NOMO-1 treated with dmso at 0.1 percent for 144 hours (cell line): ENCODE data around the gene NMD3.

ENCODE experiments used
- DNase-seq: peaks from one replicate; lab custom pipeline; 2025; ENCODE audit not compliant: unreplicated experiment; lab: John Stamatoyannopoulos, UW

NMD3 gene

DNA sequence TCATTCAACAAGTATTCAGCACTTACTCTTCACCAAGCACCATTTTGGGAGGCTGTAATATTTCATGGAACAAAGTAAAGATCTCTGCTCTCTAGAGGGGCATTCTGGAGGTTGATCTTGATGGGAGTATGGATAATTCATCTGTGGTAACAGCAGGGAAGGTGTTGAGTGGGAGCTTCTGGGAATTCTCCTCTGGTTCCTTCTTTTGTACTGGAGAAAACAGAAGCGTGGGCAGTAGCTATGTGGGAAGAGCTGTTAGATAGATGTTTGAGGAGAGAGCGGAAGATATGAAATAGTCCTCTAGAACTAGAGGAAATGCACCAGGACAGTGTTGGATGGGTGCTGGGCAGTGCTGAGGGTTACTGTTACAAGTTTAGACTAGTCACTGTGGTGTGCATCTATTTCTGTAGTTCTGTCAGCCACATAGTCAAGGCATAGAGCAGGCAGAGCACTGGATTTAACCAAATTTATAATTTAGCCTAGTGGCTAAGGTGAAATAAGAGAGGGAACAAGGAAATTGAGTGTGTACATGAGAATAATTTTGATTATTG lies 9.6 kb downstream of the NMD3 start:
- DNase-seq: no peak

DNA sequence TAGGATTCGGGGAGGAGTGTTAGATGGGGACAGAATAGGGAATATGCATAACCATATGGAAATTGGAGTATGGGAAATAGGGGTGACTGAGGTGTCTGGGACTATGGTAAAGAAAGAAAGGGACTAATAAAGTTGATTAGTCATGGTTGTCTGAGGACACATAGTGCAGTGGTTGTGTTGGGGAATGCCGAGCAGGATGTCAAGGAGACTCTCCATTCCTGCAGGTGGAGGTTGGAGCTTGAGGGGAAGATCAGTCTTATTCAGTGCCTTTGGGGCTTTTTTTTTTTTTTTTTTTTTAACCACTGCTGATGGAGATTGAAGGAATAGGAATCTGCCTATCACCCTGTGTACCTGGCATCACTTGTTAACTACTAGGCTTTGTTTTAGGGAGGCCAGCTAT lies 10.8 kb downstream of the NMD3 start:
- no peak for DNase-seq

DNA sequence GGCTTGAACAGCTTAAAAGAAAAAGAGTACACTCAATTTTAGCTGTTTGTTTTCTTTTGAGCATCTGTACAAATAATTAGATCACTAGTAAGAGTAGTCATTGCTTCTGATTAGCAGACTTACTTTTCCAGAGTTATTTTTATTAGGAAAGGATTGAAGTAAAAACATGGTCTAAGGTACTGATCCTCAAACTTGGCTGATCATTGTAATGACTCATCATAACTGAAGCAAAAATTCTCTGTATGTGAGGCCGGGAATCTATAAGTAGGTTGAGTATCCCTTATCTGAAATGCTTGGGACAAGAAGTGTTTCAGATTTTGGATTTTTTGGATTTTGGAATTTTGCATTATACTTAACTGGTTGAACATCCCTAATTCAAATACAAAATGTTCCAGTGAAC lies 12.4 kb downstream of the NMD3 start:
- DNase-seq: no peak

DNA sequence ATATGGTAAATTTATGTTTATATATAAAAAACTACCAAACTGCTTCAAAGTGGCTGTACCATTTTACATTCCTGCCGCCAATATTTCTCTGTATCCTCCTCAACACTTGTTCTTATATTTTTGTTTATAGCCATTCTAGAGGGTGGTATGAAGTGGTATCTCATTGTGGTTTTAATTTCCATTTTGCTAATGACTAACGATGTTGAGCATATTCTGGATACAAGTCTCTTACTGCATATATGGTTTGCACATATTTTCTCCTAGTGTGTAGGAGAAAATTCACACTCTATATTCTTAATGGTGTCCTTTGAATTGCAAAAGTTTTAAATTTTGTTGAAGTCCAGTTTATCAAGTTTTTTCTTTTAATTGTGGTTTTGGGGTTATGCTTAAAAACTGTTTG lies 15.1 kb downstream of the NMD3 start:
- no peak for DNase-seq

DNA sequence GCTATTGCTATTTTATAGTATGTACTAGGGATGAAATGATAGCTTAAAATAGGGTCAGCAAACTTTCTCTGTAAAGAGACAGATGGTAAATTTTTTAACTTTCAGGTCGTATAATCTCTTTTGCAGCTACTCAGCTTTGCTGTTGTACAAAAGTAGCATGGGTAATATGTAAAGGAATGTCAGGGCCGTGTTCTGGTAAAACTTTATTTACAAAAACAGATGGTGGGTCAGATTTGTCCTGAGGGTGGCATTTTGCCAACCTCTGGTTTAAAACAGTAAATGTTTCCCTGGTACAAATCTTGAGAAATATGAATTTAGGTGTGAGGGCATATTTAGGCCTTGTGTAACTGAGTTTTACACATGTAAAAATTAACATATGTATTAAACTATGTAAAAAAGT lies 18.6 kb downstream of the NMD3 start:
- no peak for DNase-seq

DNA sequence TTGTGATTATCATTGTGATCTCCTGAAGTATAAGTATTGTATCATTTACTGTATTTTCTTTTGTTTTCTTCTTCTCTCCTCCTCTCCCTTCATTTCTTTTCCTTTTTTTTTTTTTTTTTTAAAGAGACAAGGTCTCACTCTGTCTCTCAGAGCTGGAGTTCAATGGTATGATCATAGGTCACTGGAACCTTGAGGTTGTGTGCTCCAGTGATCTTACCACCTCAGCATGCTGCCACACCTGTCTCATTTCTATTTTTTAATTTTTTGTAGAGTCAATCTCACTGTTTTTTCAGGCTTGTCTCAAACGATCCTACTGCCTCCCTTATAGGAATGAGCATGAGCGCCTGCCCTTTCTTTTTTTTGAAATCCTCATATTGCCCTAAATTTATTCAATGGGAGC lies 23.4 kb downstream of the NMD3 start:
- no peak for DNase-seq

DNA sequence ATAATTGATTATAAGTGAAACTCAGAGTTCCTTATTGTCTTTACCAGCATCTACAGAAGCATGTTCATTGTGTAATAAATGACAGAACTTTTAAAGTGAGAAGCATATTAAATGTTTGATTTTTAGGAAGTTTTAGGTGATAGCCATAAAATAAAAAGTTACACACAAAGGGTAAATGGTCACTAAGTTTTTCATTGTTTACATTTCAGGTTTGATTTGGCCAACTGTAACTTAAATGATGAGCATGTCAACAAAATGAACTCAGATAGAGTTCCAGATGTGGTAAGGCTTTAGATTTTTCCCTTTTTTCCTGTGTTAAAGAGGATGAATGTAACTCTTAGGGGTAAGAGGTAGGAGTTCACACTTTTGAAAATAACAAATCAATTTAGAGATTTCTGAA lies 25.9 kb downstream of the NMD3 start:
- no peak for DNase-seq

DNA sequence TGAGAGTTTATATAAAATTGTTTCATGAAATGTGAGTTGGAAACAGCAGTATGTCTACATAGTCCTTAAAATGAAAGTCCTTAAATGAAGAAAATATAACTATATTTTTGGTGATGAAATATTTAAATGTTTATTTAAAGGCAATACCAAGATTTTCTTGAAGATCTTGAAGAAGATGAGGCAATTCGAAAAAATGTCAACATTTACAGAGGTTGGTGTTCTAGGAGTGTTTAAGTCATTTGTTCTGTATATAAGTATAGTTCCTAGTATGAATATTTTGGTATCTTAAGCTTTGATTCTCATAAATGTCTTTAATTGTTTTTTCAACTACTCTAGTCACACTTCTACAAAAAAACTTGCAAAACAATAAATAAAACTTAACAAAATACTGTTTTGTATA lies 29.0 kb downstream of the NMD3 start:
- DNase-seq: no peak

DNA sequence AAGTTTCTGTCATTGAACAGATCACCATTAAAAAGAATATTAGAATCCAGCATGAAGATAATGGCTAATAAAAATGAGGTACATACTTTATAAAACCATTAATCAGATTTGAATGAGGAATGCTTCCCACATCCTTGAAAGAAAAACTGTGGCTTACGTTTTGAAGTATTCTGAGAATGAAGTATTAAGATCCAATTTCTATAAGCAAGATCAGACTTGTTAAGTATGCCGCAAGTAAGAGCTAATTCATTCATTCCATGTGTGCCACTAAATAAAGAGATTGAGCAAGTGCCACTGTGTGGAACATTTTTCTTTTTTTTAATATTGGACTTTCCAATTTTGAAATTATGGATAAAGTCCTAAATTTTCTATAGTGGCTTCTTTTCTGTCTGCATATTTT lies 30.6 kb downstream of the NMD3 start:
- DNase-seq: no peak

DNA sequence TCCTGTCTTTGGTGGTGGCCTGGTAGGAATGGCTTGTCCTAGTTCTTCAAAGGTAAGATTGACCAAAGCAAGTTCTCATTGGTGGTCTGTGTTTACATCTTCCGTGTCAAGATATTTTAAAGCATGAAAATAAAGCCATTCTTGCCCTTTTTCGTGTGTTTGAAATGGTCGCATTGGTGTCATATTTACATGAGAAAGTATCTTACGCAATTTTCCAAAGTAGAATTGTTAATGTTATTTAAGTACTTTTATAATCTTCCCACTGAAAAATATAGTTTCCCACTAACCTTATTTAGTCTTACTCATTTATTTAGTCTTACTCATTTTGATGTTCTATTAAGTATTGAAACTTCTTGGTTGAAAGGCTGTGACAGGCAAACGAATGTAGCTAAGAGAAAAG lies 31.0 kb downstream of the NMD3 start:
- no peak for DNase-seq

DNA sequence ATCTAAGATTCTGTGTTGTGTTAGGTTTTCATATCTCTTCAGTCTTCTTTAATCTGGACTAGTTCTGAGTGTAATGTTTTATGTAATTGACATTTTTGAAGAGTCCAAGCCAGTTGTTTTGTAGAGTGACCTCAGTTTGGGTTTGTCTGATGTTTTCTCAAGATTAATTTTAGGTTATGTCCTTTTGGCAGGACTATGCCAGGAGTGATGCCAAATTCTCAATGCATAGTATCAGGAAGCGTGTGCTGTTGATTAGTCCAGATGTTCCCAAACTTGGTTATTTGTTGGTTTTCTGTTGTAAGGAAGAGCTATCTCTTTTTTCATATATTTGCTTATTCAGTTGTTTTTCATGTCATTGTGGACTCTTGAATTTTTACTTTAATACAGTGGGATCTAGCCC lies 32.6 kb downstream of the NMD3 start:
- no peak for DNase-seq

DNA sequence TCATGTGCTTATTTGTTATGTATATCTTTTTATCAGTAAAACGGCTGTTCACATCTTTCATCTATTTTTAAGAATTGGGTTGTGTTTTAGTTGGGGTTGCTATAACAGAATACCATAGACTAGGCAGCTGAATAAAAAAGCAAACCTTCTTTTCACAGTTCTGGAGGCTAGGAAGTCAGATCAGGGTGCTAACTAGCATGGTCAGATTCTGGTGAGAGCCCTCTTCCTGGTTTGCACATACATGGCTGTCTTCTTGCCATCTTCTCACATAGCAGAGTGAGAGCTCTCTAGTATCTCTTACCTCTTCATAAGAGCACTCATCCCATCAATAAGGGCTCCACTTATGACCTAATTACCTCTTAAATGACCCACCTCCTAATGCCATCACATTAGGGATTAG lies 33.8 kb downstream of the NMD3 start:
- DNase-seq: no peak

DNA sequence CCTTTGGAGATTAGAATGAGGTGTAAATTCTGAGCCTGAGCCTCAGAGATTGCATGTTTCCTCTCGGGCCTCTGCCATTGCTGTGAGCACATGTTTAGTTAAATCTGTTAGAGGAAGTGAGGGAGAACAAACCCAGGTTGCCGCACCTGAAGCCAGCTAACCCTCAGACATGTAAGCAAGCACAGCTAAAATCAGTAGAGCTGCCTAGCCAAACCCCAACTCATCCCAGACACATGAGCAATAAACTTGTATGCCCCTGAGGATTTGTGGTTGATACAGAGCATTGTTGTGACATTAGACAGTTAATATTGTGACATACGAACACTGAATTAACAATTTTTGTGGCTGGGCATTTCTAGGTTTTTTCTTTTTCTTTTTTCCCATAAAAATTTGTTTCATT lies 41.9 kb downstream of the NMD3 start:
- no peak for DNase-seq

DNA sequence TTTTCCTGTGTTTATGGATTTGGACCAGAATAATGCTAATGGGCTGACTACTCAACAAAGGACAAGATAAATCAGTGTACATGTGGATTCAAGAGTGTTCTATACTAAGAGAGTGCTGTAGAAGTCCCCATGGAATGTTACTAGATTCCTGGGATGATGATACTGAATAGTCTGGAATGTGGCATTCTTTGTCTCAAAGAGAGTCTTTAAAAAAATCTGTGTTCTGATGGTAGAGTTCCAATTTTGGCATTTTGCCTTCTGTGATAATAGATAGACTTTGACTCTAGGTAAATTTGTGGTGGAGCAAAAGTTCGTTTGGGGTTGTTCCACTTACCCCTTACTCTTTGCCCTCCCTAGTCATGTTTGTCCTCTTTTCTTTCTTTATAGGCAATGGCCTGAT lies 43.7 kb downstream of the NMD3 start:
- no peak for DNase-seq

DNA sequence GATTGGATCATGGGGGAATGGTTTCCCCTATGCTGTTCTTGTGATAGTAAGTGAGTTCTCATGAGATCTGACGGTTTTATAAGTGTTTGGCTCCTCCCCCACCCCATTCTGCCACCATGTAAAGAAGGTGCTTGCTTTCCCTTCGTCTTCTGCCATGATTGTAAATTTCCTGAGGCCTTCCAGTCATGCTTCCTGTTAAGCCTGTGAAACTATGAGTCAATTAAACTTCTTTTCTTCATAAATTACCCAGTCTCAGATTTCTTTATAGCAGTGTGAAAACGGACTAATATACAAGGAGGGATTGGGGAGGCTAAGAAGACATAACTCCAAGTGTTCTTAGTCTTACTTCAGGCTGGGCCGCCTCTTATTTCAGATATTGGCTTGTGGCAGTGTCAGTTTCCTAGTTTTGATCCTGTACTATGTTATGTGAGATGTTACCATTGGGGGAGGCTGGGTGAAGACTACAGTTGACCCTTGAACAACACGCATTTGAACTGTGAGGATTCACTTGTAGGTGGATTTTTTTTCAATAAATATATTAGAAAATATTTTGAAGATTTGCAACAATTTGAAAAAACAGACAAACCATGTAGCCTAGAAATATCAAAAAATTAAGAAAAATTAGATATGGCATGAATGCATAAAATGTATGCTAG lies 44.9 kb downstream of the NMD3 start:
- no peak for DNase-seq

DNA sequence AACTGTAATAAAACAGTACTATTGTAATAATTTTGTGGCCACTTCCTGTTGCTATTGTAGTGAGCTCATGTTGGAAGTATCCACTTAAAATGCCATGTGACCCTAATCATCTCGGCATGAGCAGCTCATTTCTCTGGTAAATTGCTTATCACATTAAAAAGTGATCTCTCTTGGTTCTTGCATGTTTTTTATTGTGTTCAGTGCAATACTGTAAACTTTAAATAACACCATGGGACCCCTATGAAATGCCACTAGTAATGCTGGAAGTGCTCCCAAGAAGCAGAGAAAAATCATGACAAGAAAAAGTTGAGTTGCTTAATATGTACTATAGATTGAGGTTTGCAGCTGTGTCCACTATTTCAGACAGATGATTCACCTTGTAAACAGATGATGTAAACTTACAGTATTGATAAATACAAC lies 45.6 kb downstream of the NMD3 start:
- DNase-seq: no peak

DNA sequence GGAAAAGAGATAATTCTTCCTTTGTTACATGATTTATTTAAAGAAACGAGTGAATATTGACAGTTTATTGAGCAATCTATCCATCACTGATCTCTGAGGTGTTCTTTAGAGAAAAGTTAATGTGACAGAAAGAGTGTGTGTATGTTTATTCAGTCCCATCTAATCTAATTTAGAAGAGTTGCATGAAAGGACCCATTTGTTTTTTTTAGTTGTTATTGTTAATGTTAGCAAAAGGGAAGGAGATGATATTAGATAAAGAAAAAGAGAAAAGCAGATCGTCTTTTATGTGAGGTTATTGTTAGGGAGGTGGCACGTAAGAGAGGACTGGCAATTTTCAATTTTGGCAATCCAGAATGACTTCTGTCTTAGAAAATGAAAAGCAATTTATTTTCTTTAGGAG lies 46.5 kb downstream of the NMD3 start:
- DNase-seq: no peak

DNA sequence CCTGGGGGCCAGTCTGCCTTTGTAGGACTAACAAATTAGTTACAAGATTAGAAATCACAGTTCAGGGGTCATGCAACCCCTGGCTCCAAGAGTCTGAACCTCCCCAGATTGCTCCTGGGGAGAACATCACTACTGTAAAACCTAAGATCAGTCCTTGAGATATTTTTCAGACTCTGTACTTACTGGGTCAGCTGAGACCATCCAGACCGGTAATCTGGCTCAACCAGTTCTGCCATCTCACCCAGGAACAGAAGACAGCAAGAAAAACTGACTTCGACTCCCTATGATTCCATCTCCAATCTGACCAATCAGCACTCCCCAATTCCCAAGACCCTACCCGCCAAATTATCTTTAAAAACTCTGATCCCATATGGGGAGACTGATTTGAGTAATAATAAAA lies 47.5 kb downstream of the NMD3 start:
- DNase-seq: no peak

DNA sequence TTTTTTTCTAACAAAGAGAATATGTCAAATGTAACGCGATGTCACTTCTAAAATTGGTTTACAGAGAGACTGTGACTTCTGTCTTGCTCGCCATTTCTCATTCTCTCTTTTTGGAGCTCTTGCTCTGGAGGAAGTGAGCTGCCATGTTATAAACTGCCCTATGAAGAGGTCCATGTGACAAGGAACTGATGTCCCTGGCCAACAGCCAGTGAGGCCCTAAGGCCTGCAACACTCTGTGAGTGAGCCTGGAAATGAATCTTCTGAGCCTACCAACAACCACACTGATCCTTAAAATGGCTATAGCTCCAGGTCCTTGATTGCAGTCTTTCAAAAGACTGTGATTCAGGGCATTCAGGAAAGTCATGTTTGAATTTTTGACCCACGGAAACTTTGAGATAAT lies 49.9 kb downstream of the NMD3 start:
- DNase-seq: no peak

DNA sequence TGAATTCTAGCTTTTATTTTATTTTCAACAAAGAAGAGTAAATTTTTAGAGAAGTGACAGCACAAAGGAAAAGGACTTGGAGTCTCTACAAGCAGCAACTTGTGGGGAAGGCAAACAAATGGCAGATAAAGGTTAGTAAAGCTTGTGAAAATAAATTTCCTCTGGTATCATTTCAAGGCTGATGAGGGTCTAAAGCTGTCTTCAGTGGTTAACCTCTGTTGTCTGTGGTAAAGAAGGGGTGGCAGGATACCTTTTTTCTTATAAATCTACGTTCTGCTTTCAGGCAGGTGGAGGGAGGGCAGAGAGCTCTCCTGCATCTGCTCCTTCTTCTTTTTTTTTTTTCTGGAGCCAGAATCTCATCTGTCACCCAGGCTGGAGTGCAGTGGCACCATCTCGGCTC lies 50.5 kb downstream of the NMD3 start:
- DNase-seq: no peak

DNA sequence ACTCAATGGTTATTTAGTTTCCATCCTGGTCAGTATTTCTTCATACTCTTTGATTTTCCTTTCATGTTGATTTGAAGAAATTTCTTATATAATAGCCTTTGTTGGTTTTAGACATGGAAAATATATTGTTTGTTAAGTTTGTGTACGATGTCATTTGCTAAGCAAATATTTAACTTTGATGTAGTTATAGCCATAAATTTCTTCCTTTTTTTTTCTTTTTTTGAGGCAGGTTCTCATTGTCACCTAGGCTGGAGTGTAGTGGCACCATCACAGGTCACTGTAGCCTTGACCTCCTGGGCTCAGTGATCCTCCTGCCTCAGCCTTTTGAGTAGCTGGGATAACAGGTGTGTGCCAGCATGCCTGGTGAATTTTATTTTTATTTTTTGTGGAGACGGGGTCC lies 51.4 kb downstream of the NMD3 start:
- no peak for DNase-seq

DNA sequence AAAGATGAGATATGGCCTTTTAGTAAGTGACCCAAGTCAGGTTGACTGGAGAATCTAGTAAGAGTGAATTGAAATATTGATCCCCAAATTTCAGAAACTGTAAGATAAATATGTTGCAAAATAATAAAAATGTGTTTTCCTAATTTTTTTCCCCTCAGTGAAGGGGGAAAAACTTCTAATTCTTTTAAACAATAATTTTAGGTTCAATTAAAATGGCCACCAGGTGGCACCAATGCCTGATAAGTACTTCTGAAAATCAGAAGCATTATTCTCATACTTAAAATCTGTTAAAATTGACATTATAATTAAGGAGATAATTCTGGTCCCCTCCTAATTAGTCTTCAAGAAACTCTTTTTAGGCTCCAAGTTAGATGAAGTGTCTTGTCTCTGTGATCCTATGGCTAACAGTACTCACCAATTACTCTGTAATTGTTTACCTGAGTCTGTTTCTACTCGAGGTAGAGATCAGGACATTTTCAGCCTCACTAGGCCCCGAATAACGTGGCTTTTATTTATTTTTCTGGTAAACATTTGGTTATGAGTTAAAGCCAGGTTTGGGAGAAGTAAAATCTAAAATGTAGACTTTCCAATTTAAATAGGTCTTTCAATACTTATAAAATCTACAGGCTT lies 52.6 kb downstream of the NMD3 start:
- DNase-seq: no peak

DNA sequence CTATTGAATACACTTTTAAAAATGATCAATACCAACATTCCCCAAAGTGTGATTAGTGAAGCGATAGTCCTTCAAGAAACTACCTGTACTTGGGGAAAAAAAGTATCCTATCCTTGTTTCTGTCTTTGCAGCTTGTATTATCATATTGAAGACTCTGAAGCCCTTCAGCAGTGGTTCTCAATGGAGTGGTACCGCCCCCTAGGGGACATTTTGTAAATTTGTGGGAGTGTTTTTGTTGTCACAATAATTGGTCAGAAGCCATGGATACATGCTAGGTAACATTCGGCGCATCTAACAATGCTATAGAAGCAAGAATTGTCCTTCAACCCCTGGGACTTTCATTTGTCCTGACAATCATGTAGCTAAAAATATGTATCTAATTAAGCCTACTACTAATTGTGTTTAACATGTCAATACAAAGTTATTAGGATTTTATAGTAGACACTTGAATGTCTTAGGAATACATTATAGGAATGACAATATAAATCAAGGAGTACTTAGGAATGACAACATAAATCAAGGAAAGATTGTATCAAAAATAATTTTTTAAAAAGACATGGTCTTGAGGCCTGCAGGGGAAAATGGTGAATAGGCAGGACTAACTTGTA lies 53.7 kb downstream of the NMD3 start:
- no peak for DNase-seq
